Peyer's patch (tissue), 4 donors: ENCODE data around the gene TM4SF4. TPM values are rescaled to one million over a fixed set of nuclear protein-coding genes. Genes with fewer than 3 reads are reported as not detected.

Experiments
- DNase-seq, 3 donors: peaks; one replicate each; pipeline ENCODE4 v3.0.0-alpha.2; 2017 to 2019
- H3K27ac ChIP-seq, 4 donors: fragments of 200-600 bp; sonication (generic); one replicate each; pipeline ENCODE4 v1.5.1; 2016 to 2019
- H3K27me3 ChIP-seq, 2 donors: fragments of 200-600 bp; sonication (generic); one replicate each; pipeline ENCODE4 v1.5.1; 2019
- H3K36me3 ChIP-seq, 3 donors: fragments of 200-600 bp; sonication (generic); one replicate each; pipeline ENCODE4 v1.5.1; 2016 to 2019
- H3K4me1 ChIP-seq, 4 donors: fragments of 200-600 bp; sonication (generic); one replicate each; pipeline ENCODE4 v1.5.1; 2016 to 2019
- H3K4me3 ChIP-seq, 4 donors: fragments of 200-600 bp; sonication (generic); 1 replicate in 3 of 4; 2 replicates in 1 of 4; pipeline ENCODE4 v1.5.1; 2016 to 2019; ENCODE audit warnings: mild to moderate bottlenecking in 1 of 4
- H3K9me3 ChIP-seq, 4 donors: fragments of 200-600 bp; sonication (generic); one replicate each; pipeline ENCODE4 v1.5.1; 2016 to 2019; ENCODE audit warnings: mild to moderate bottlenecking in 1 of 4
- CTCF ChIP-seq, 6 experiments: fragments of 450-650 bp in 4 of 6; fragments of 200-600 bp in 2 of 6; sonication (generic) in 1 of 6; IDR thresholded peaks; one replicate each; pipeline ENCODE4 v1.5.1; 2017 to 2019; ENCODE audit warnings: antibody characterized with exemption in 6 of 6, mild to moderate bottlenecking in 3 of 6, moderate library complexity in 1 of 6
- POLR2A ChIP-seq, 2 donors: fragments of 450-650 bp; IDR thresholded peaks; one replicate each; pipeline ENCODE4 v1.5.1; 2017; ENCODE audit warnings: antibody characterized with exemption in 2 of 2, mild to moderate bottlenecking in 2 of 2, moderate library complexity in 2 of 2
- total RNA-seq, 4 donors: library from RNA; depleted of rRNA; stranded (reverse); fragments of >200 nt; gene quantifications; one replicate each; pipeline ENCODE4 v1.1.0, GENCODE V29; 2016

Gene TM4SF4
- total RNA-seq, 4 donors from 2014 or later = 1.7 to 500 (median 217) TPM

DNA sequence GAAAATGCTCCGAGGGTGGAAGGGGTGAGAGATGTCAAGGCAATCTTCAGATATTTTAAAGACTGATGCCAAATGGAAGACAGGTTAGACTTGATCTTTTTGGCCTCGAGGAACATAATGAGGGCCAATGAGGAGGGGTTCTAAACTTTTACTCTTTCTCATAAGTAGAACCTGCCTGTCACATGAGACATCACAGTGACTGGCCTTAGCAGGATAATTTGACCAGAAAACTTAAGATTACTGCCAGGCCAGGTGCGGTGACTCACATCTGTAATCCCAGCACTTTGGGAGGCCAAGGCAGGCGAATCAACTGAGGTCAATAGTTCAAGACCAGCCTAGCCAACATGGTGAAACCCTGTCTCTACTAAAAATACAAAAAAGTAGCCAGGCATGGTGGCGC is 12.2 kb downstream of the TM4SF4 start:
- Histone ChIP-seq H3K27ac (no peak overlapping the region), H3K4me1 (no peaks in the 10 kb centered on the region), H3K4me3 (no peak overlapping the region), H3K27me3 (no peaks in the 10 kb centered on the region), H3K9me3 (no peaks in the 10 kb centered on the region), H3K36me3 (no peaks in the 10 kb centered on the region)
- TF ChIP-seq CTCF (IDR thresholded peaks at IDR 0.05) (no peak), POLR2A (IDR thresholded peaks at IDR 0.05) (no peak)
- no peak for DNase-seq

DNA sequence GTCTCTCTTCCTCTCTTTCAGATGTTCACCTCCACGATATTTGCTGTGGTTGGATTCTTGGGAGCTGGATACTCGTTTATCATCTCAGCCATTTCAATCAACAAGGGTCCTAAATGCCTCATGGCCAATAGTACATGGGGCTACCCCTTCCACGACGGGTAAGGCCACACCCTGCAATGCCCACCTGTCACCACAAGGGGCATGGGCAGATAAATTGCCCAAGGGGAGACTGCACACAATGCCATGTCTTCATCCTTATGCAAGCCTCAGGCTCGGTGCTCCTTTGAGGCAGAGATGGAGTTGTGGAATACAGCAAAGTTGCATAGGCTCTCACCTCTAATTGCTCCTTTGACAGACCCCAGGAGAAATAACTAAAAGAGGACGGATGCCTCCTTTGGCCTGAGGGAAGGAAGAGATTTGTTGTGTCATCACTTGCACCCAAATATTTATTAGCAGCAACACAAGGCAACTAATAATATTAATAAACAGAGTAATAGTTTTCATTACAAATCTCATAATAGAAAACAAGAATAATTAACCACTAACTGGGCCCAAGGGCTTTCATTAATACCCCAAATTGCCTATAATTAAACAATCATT is 13.2 kb downstream of the TM4SF4 start:
- peak in 1 of 3 donors; percentile 59 for DNase-seq
- Histone ChIP-seq H3K4me1 (no peaks in the 10 kb centered on the region), H3K27ac (no peak overlapping the region), H3K9me3 (no peaks in the 10 kb centered on the region), H3K36me3 (no peaks in the 10 kb centered on the region), H3K27me3 (no peaks in the 10 kb centered on the region), H3K4me3 (no peak overlapping the region)
- TF ChIP-seq POLR2A (IDR thresholded peaks at IDR 0.05) (no peak), CTCF (IDR thresholded peaks at IDR 0.05) (peak in 5 of 6 experiments; percentile 18 to 45 (median 30))

DNA sequence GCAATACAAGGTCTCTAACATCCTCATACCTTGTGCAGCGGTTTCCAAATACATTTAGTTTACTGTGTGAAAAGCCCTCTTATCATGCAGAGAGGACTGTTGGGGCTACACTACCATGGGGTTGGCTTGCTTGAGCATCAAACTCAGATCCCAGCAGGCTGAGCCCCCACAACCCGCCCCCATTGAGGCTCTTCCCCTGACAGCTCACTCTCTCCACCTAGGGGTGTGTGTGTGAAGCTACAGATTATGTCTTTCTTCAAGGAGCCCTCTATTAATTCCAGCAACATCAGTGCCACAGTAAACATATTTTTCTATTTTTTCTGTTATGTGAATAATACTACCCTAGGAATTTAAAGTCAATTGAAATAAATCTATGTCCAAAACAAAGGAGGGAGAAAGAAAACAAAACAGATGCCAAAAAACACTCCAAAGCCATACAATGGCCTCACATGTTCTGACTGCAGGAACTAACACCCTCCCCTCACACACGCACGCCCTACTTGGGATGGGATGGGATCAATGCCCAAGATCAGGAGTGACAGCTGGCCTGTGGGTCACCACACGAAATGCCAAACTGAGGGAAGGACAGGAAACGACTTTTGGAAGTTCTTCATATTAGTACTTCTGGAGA is 14.7 kb downstream of the TM4SF4 start:
- Histone ChIP-seq H3K36me3 (no peaks in the 10 kb centered on the region), H3K27me3 (no peaks in the 10 kb centered on the region), H3K27ac (no peak overlapping the region), H3K4me3 (no peak overlapping the region), H3K9me3 (no peaks in the 10 kb centered on the region), H3K4me1 (no peaks in the 10 kb centered on the region)
- no peak for DNase-seq
- TF ChIP-seq CTCF (IDR thresholded peaks at IDR 0.05) = peak in 4 of 6 experiments; percentile 13 to 41 (median 22)
- TF ChIP-seq POLR2A (IDR thresholded peaks at IDR 0.05) = no peak

- TF ChIP-seq CTCF (IDR thresholded peaks at IDR 0.05) (no peak), POLR2A (IDR thresholded peaks at IDR 0.05) (no peak)
- no peaks in the 10 kb centered on the region for H3K36me3 ChIP-seq
- DNase-seq = no peak
Measured at GRCh38 chr3:149490260-149490971, 15.9 kb downstream of the TM4SF4 start.

DNA sequence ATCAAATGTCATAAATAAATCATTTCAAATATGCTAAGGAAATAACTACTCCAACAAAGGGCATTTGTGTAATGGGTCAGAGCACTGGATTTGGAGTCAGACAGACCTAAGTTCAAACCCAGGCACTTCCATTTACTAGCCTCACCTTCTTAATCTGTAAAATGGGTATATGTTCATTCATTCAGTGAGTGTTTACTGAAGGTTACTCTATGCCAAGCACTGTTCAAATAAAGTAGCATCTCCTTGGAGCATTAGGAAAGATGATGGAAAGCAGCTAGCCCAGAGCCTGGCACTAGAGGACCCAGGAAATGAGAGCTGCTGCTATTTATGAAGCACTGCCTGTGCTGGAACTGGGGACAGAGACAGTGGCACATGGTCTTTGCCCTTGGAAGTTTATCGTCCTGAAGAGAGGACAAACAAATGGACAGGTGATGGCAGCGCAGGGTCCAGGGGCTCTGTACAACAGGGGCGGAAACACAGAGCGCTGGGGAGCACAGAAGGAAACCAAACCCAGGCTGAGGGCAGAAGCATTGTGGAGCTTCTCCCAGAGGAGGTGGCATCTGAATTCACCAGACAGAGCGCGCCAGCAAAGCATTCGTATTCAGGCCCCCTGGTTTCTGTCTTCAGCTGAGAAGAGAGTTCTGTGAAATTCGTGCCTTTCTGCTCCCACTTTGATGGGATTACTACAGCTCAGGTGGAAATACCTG is 19.0 kb downstream of the TM4SF4 start:
- Histone ChIP-seq H3K36me3 (no peaks in the 10 kb centered on the region), H3K27ac (no peak overlapping the region), H3K9me3 (no peaks in the 10 kb centered on the region), H3K27me3 (no peaks in the 10 kb centered on the region), H3K4me3 (no peak overlapping the region), H3K4me1 (no peaks in the 10 kb centered on the region)
- TF ChIP-seq CTCF (IDR thresholded peaks at IDR 0.05) (no peak), POLR2A (IDR thresholded peaks at IDR 0.05) (no peak)
- DNase-seq = no peak

More at GRCh38 chr3:149490260-149490971, 15.9 kb downstream of the TM4SF4 start:
- no peaks in the 10 kb centered on the region for H3K4me1 ChIP-seq
- no peak overlapping the region for H3K27ac ChIP-seq
- H3K4me3 ChIP-seq = no peak overlapping the region
- no peaks in the 10 kb centered on the region for H3K27me3 ChIP-seq
- no peaks in the 10 kb centered on the region for H3K9me3 ChIP-seq
